K562 (cell line): Measurements from ENCODE around the gene PPP3CB. TPM values are rescaled to one million over a fixed set of nuclear protein-coding genes. Genes with fewer than 3 reads are reported as not detected.

Experiments
- CBX5 ChIP-seq: IDR thresholded peaks from 2 replicates; pipeline ENCODE4 v1.6.1; 2014; ENCODE audit warnings: low read depth, borderline replicate concordance
- EWSR1 ChIP-seq: fragments of 450-650 bp; IDR thresholded peaks from 2 replicates; pipeline ENCODE4 v1.6.1; 2018; ENCODE audit warnings: borderline replicate concordance, mild to moderate bottlenecking, low read depth, moderate library complexity; ENCODE audit not compliant: partially characterized antibody
- HDAC2 ChIP-seq: fragments of 450-650 bp; IDR thresholded peaks from 2 replicates; pipeline ENCODE4 v1.6.1; 2016; ENCODE audit warnings: mild to moderate bottlenecking
- MAFG ChIP-seq: fragments of 450-650 bp; conservative IDR thresholded peaks from 2 replicates; pipeline ENCODE4 v1.6.1; 2016; ENCODE audit warnings: missing genetic modification characterization, missing compliant biosample characterization
- MCM5 ChIP-seq: fragments of 450-650 bp; IDR thresholded peaks from 2 replicates; pipeline ENCODE4 v1.6.1; 2016; ENCODE audit warnings: low read depth
- NR4A1 ChIP-seq, 2 experiments: fragments of 250-450 bp in 1 of 2; fragments of 450-650 bp in 1 of 2; sonication (Bioruptor Pico) in 1 of 2; IDR thresholded peaks; 2 replicates each; pipeline versions ENCODE4 v1.4.0 to v1.6.1; 2016 to 2020; ENCODE audit warnings: mild to moderate bottlenecking in 2 of 2, missing compliant biosample characterization in 1 of 2, missing genetic modification characterization in 1 of 2, moderate library complexity in 1 of 2
- PRMT5 ChIP-seq: sonication (generic); formaldehyde crosslinking; IDR thresholded peaks from 2 replicates; pipeline ENCODE4 v1.5.0; 2020; ENCODE audit warnings: missing genetic modification reagents
- RBFOX2 ChIP-seq: fragments of 200-400 bp; formaldehyde crosslinking; IDR thresholded peaks from 2 replicates; pipeline ENCODE4 v1.6.1; 2017; ENCODE audit warnings: low read depth, mild to moderate bottlenecking, low read length, moderate library complexity
- RBM14 ChIP-seq: fragments of 200-400 bp; formaldehyde crosslinking; IDR thresholded peaks from 2 replicates; pipeline ENCODE4 v1.6.1; 2018; ENCODE audit warnings: low read depth, mild to moderate bottlenecking, low read length, moderate library complexity, borderline replicate concordance; ENCODE audit not compliant: insufficient read depth
- SAFB ChIP-seq: fragments of 200-400 bp; formaldehyde crosslinking; IDR thresholded peaks from 2 replicates; pipeline ENCODE4 v1.6.1; 2017; ENCODE audit warnings: low read depth, low read length, borderline replicate concordance
- SMARCE1 ChIP-seq: fragments of 450-650 bp; IDR thresholded peaks from 2 replicates; pipeline ENCODE4 v1.7.1; 2016; ENCODE audit warnings: mild to moderate bottlenecking
- ZBTB8A ChIP-seq: fragments of 450-650 bp; IDR thresholded peaks from 2 replicates; pipeline ENCODE4 v1.6.1; 2018; ENCODE audit warnings: mild to moderate bottlenecking, moderate library complexity; ENCODE audit not compliant: partially characterized antibody
- ZKSCAN1 ChIP-seq: fragments of 150-350 bp; IDR thresholded peaks from 2 replicates; pipeline ENCODE4 v1.6.1; 2016; ENCODE audit warnings: low read depth, low read length
- ZNF12 ChIP-seq: sonication (generic); formaldehyde crosslinking; IDR thresholded peaks from 2 replicates; pipeline ENCODE4 v1.4.0; 2020; ENCODE audit warnings: mild to moderate bottlenecking, missing genetic modification reagents
- ZNF668 ChIP-seq: fragments of 250-450 bp; sonication (Bioruptor Pico); IDR thresholded peaks from 2 replicates; pipeline ENCODE4 v1.8.0; 2022; ENCODE audit warnings: mild to moderate bottlenecking, inconsistent platforms
- polyA plus RNA-seq, 8 experiments: library from polyadenylated mRNA; depleted of rRNA in 4 of 8; stranded (reverse) in 5 of 8; unstranded in 3 of 8; fragments of >200 nt; fragmentation: Nextera tagmentation in 2 of 8; fragmentation: Illumina TruSeq in 1 of 8; extraction: Ambion mirVana in 2 of 8; extraction: Trizol in 1 of 8; gene quantifications; 2 replicates each; pipeline versions ENCODE4 v1.2.1 to v1.2.3, GENCODE V29; 2011 to 2014; ENCODE audit warnings: inconsistent platforms in 1 of 8, missing spikeins in 1 of 8
- total RNA-seq, 7 experiments: library from RNA; depleted of rRNA in 6 of 7; stranded (reverse); fragments of >200 nt in 6 of 7; fragmentation: Illumina TruSeq in 2 of 7; extraction: Trizol in 2 of 7; gene quantifications; 2 replicates each; pipeline versions ENCODE4 v1.2.1 to v1.2.3, GENCODE V29; 2011 to 2021; ENCODE audit warnings: low replicate concordance in 1 of 7
- TF ChIP-seq, protein P1 (sequence below): sonication (generic); formaldehyde crosslinking; IDR thresholded peaks from 2 replicates; pipeline ENCODE4 v1.8.1; 2022; ENCODE audit warnings: missing genetic modification reagents
- TF ChIP-seq, protein P2 (sequence below), 2 experiments: fragments of 450-650 bp; IDR thresholded peaks; 2 replicates each; pipeline ENCODE4 v1.6.1; 2016
- TF ChIP-seq, protein P3 (sequence below): sonication (generic); formaldehyde crosslinking; IDR thresholded peaks from 2 replicates; pipeline ENCODE4 v1.8.0; 2022; ENCODE audit warnings: missing genetic modification reagents, mild to moderate bottlenecking, moderate library complexity, borderline replicate concordance

Gene PPP3CB
- total and polyA plus RNA-seq, 9 of the 15 experiments (the other 6 are each of a cell fraction or from before 2014, with no cell fraction given): 9.6 to 27.6 (median 17.8) TPM

DNA sequence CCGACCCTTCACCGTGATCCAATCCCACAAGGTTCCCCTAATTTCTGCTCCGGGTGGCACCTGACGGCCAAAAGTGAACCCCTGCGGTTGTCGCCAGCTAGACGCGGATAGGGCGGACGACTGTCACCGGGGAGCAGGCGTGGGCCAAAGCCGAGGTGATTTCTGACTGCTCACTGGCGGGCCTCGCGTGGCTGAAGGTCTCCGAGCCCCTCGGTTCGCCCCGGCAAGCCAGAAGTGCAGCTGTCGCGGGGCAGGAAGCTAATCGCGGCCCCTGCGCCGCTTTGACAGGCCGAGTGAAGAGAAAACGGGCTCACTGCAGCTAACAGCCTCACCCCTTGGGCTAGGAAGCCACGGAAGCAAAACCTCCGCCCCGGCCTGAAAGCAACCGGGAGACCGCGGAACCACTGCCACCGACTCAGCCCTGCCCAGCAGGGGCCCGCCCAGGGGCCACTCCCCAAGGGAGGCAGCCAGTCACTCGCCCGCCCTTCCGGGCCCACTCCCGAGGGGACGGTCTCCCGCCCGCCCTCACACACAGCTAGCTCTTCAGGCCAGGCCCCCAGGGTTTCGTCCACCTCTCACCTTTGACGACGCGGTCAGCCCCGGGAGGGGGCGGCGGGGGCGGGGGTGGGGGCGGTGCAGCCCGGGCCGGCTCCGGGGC is 469 bp downstream of the PPP3CB start (continued):
- peak; percentile 9; the same call in 1 of the 2 replicates for TF ChIP-seq NR4A1 (CRISPR knock-in tag; IDR thresholded peaks at IDR 0.05)
- no peak for TF ChIP-seq NR4A1 (tag; IDR thresholded peaks at IDR 0.05)
- TF ChIP-seq, protein P1, sequence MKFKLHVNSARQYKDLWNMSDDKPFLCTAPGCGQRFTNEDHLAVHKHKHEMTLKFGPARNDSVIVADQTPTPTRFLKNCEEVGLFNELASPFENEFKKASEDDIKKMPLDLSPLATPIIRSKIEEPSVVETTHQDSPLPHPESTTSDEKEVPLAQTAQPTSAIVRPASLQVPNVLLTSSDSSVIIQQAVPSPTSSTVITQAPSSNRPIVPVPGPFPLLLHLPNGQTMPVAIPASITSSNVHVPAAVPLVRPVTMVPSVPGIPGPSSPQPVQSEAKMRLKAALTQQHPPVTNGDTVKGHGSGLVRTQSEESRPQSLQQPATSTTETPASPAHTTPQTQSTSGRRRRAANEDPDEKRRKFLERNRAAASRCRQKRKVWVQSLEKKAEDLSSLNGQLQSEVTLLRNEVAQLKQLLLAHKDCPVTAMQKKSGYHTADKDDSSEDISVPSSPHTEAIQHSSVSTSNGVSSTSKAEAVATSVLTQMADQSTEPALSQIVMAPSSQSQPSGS (CRISPR knock-in tag): no peak
- no peak for TF ChIP-seq MAFG (tag)
- TF ChIP-seq PRMT5 (CRISPR knock-in tag): no peak
- TF ChIP-seq ZNF12 (CRISPR knock-in tag): 0 out of 2 replicates have a peak, but pooled peaks have one; percentile 47
- TF ChIP-seq CBX5: no peak; the same call in 1 of the 2 replicates
- no peak for TF ChIP-seq EWSR1
- TF ChIP-seq SMARCE1: peak; percentile 45; the same call in 1 of the 2 replicates
- TF ChIP-seq RBM14: no peak
- no peak for TF ChIP-seq MCM5
- TF ChIP-seq, protein P2, sequence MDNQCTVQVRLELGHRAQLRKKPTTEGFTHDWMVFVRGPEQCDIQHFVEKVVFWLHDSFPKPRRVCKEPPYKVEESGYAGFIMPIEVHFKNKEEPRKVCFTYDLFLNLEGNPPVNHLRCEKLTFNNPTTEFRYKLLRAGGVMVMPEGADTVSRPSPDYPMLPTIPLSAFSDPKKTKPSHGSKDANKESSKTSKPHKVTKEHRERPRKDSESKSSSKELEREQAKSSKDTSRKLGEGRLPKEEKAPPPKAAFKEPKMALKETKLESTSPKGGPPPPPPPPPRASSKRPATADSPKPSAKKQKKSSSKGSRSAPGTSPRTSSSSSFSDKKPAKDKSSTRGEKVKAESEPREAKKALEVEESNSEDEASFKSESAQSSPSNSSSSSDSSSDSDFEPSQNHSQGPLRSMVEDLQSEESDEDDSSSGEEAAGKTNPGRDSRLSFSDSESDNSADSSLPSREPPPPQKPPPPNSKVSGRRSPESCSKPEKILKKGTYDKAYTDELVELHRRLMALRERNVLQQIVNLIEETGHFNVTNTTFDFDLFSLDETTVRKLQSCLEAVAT (IDR thresholded peaks at IDR 0.05): peak in 1 of 2 experiments; percentile 83; a peak in 2 of 4 replicates
- TF ChIP-seq ZBTB8A: no peak
- TF ChIP-seq ZKSCAN1: no peak
- peak; percentile 56; the same call in 1 of the 2 replicates for TF ChIP-seq SAFB
- TF ChIP-seq ZNF668 (CRISPR knock-in tag): no peak
- TF ChIP-seq, protein P3, sequence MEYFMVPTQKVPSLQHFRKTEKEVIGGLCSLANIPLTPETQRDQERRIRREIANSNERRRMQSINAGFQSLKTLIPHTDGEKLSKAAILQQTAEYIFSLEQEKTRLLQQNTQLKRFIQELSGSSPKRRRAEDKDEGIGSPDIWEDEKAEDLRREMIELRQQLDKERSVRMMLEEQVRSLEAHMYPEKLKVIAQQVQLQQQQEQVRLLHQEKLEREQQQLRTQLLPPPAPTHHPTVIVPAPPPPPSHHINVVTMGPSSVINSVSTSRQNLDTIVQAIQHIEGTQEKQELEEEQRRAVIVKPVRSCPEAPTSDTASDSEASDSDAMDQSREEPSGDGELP (CRISPR knock-in tag): peak; percentile 70
- peak; percentile 96 for TF ChIP-seq RBFOX2
- TF ChIP-seq HDAC2: peak; percentile 80
